GM18508 (cell line): ENCODE data around the gene MAP9.
"Not testable (repeated sequence)": the region's sequence is repeated elsewhere in the genome, so short reads cannot be mapped to it uniquely, and the experiment has no call there.

Experiments
- ATAC-seq: cut with Tn5 transposase; IDR thresholded peaks from one replicate; pipeline ENCODE4 v1.9.1; 2021; ENCODE audit warnings: moderate number of reproducible peaks; ENCODE audit not compliant: insufficient read depth, unreplicated experiment

Gene MAP9

GRCh38 chr4:155353923-155354540 lies 22.7 kb downstream of the MAP9 start:
- peak; percentile 94 for ATAC-seq

DNA sequence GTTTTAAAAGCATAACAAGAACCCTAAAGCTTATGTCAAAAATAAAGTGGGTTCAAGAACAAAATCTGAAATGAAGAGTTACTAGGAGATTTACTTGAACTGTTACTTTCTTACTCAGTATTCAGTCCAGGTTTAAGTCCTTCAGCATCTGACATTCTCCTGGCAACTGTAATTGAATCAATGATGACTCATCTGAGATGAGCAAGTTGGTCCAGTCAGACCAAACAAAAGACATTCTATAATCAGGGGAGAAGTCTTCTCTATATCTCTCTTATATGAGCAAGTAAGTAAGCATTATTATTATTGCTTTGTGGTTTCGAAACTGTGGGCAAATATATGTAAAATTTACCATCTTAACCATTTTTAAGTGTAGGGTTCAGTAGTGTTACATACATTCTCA lies 34.6 kb downstream of the MAP9 start:
- ATAC-seq, result no peak

DNA sequence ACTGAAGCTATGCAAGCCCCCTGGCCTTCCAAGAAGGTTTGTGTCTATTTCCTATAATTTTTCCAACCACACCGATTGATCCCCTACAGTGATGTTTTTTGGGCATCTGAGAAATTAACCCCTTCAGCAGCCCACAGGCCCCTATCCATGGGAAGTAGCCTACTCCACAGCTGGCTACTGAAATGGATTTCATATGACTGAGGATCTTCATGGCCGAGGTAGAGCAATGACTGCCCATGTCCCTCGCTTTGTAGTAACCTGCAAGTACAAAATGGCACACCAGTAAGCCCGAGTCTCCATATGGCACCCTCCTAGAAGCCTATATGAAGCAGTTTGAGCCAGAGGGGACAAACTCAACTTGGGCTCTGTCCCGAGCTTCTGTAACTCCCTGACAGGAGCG lies 36.8 kb downstream of the MAP9 start:
- ATAC-seq, result no peak

- ATAC-seq, result no peak
Observed at GRCh38 chr4:155339588-155339987, 37.2 kb downstream of the MAP9 start.

GRCh38 chr4:155338196-155338595 lies 38.6 kb downstream of the MAP9 start:
- ATAC-seq, result no peak

GRCh38 chr4:155336242-155336641 lies 40.5 kb downstream of the MAP9 start:
- ATAC-seq, result no peak

DNA sequence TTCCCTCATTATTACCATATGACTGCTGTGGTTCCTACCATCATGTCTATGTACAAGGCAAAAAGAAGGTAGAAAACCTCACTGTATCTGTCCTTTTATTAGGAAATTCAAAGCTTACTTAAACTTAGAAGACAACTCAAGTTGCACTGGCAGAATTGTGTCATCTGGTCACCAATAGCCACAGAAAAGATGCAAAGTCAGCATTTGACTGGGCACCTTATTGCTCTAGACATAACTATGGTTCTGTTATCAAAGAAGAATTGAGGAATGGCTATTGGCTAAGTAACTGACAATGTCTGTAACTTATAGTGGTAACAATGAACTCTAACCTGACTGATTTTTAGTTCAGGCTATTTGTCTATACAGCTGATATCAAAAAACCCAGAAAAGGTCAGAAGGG lies 45.3 kb downstream of the MAP9 start:
- ATAC-seq, result no peak

- ATAC-seq, result no peak
Observed at GRCh38 chr4:155322782-155323181, 54.0 kb downstream of the MAP9 start.

GRCh38 chr4:155321006-155321405 lies 55.8 kb downstream of the MAP9 start:
- no peak for ATAC-seq

DNA sequence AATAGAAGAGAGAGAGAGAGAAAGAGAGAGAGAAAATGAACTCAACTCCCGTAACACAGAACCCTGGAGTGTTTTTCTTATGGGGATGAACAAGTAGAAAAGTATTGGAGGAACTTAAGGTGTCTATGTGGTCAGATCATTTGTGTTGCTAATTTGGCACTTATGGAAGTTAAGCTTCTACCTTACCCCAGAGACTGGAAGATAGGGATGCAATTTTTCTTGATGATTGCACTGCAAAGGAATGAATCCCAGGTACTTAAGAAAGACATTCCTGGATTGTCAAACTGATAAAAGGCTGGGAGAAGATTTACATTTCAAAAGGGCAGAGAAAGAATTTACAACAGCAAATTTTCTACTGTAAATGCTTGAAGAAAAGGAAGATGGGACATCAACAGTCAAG lies 57.2 kb downstream of the MAP9 start:
- ATAC-seq, result no peak

- not testable (repeated sequence) for ATAC-seq
Observed at GRCh38 chr4:155312027-155312426, 64.7 kb downstream of the MAP9 start.

GRCh38 chr4:155307731-155308277 lies 69.0 kb downstream of the MAP9 start:
- ATAC-seq, result no peak

GRCh38 chr4:155305619-155306018 lies 71.1 kb downstream of the MAP9 start:
- no peak for ATAC-seq

DNA sequence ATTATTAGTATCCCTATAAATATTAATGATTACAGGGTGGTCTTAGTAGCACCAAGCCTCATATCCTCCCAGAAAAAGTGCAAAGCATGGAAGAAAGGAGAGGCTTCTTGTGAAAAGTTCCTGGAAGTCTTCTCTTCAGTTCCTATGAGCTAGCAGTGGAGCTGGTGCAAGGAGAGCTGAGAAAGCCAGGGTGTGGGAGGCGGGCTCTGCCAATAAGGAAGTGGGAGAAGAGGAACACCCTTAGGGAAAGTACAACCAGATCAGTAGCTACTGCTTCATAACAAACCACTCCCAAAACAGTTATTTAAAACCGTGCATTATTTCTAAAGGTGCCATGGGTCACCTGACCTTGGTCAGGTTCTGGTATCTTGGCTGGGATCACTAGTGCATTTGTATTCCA lies 72.4 kb downstream of the MAP9 start:
- no peak for ATAC-seq

DNA sequence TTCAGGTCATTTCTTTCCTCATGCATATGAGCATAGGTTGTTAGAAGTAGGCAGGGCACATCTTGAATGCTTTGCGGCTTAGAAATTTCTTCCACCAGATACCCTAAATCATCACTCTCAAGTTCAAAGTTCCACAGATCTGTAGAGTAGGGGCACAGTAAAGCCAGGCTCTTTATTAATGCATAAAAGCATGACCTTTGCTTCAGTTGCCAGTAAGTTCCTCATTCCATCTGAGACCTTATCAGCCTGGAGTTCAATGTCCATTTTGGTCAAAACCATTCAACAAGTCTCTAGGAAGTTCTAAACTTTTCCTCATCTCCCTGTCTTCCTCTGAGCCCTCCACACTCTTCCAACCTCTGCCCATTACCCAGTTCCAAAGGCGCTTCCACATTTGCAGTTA lies 77.7 kb downstream of the MAP9 start:
- ATAC-seq, result no peak
